ENCODE data around the gene CATSPERZ.

Gene CATSPERZ

DNA sequence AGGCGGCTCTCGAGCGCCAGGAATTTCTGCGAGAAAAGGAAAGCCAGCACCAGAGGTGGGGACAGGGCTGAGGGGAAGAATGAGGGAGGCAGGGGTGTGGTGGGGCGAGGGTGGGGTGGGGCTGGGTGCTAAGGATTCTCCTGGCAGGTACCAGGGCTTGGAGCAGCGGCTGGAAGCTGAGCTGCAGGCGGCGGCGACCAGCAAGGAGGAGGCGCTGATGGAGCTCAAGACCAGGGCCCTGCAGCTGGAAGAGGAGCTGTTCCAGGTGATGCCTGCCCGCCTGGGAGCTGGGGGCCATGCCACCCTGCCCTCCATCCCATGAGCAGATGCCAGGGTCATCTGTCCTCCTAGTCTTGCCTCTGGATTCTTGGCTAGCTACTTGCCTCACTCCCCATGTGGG is 49.2 kb downstream of the CATSPERZ start:
- Histone ChIP-seq H2AFZ (ENCODE audit: low read length) (no peak overlapping the region), H3K4ac (ENCODE audit: low read length) (no peak overlapping the region), H3K4me3 (ENCODE audit: low read length in 2 of 2) (no peak overlapping the region), H4K8ac (ENCODE audit: low read depth, low read length) (no peak overlapping the region), H4K91ac (ENCODE audit: low read depth, low read length, poor library complexity) (no peak overlapping the region), H2AK5ac (ENCODE audit: low read depth, low read length) (peak overlapping the region; percentile 88), H3K9ac (ENCODE audit: low read depth, low read length, poor library complexity) (no peak overlapping the region), H3K4me1 (ENCODE audit: control insufficient read depth in 2 of 2, insufficient read depth in 1 of 2, low read depth in 1 of 2, low read length in 2 of 2) (peaks cover 7 to 33% of the 10 kb centered on the region in 2 donors), H3K27me3 (ENCODE audit: control insufficient read depth in 3 of 3, insufficient read depth in 3 of 3, low read depth in 1 of 3, low read length in 3 of 3) (no peaks in the 10 kb centered on the region), H2BK12ac (ENCODE audit: low read length) (peak overlapping the region; percentile 22), H3K23ac (ENCODE audit: low read depth, low read length, poor library complexity) (no peak overlapping the region), H3K27ac (replicated peaks; ENCODE audit: low read length) (no peak overlapping the region), H3K36me3 (replicated peaks in 1 of 2; ENCODE audit: control insufficient read depth in 2 of 2, insufficient read depth in 2 of 2, low read length in 2 of 2) (no peaks in the 10 kb centered on the region), H3K14ac (ENCODE audit: low read length) (no peak overlapping the region), H3K79me1 (ENCODE audit: low read depth, low read length) (peaks cover 3% of the 10 kb centered on the region), H3K9me3 (replicated peaks in 1 of 2; ENCODE audit: control insufficient read depth in 2 of 2, insufficient read depth in 1 of 2, low read depth in 1 of 2, low read length in 2 of 2) (no peaks in the 10 kb centered on the region), H3K18ac (ENCODE audit: low read length) (peak overlapping the region; percentile 38), H2BK5ac (ENCODE audit: low read length) (no peak overlapping the region), H2BK120ac (ENCODE audit: low read depth, low read length) (no peak overlapping the region), H2BK15ac (ENCODE audit: low read length) (peak overlapping the region; percentile 81), H3K4me2 (ENCODE audit: insufficient read depth, low read length, poor library complexity, severe bottlenecking) (no peak overlapping the region)
- DNase-seq (ENCODE audit: low spot score): no peak
- WGBS, 2 donors (ENCODE audit: extremely low coverage in 2 of 2, insufficient read length in 2 of 2, insufficient replicate concordance in 1 of 2): no CpG with 5 or more reads among the region's 11 CpGs

DNA sequence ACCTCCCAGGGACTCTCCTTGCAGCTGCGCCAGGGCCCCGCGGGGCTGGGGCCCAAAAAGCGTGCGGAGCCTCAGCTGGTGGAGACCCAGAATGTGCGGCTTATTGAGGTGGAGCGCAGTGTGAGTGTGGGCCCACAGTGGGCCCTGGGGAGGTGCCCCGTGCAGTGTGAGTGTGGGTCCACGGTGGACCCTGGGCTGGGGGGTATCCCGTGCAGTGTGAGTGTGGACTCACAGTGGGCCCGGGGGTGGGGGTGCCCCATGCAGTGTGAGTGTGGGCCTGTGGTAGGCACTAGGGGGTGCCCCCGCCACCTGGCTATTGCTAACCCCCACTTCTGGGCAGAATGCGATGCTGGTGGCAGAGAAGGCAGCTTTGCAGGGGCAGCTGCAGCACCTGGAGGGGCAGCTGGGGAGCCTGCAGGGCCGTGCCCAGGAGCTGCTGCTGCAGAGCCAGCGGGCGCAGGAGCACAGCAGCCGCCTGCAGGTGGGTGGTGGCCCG is 51.0 kb downstream of the CATSPERZ start:
- Histone ChIP-seq H3K9me3 (replicated peaks in 1 of 2; ENCODE audit: control insufficient read depth in 2 of 2, insufficient read depth in 1 of 2, low read depth in 1 of 2, low read length in 2 of 2) (no peaks in the 10 kb centered on the region), H2BK120ac (ENCODE audit: low read depth, low read length) (no peak overlapping the region), H2AK5ac (ENCODE audit: low read depth, low read length) (peak overlapping the region; percentile 75), H3K14ac (ENCODE audit: low read length) (no peak overlapping the region), H3K79me1 (ENCODE audit: low read depth, low read length) (peaks cover 4% of the 10 kb centered on the region), H3K4me3 (ENCODE audit: low read length in 2 of 2) (no peak overlapping the region), H2BK15ac (ENCODE audit: low read length) (no peak overlapping the region), H3K23ac (ENCODE audit: low read depth, low read length, poor library complexity) (peak overlapping the region; percentile 31), H3K4ac (ENCODE audit: low read length) (peak overlapping the region; percentile 53), H3K27me3 (ENCODE audit: control insufficient read depth in 3 of 3, insufficient read depth in 3 of 3, low read depth in 1 of 3, low read length in 3 of 3) (no peaks in the 10 kb centered on the region), H2BK12ac (ENCODE audit: low read length) (no peak overlapping the region), H3K4me2 (ENCODE audit: insufficient read depth, low read length, poor library complexity, severe bottlenecking) (no peak overlapping the region), H3K18ac (ENCODE audit: low read length) (no peak overlapping the region), H2AFZ (ENCODE audit: low read length) (peak overlapping the region; percentile 83), H2BK5ac (ENCODE audit: low read length) (peak overlapping the region; percentile 82), H3K27ac (replicated peaks; ENCODE audit: low read length) (no peak overlapping the region), H3K4me1 (ENCODE audit: control insufficient read depth in 2 of 2, insufficient read depth in 1 of 2, low read depth in 1 of 2, low read length in 2 of 2) (peaks cover 15 to 42% of the 10 kb centered on the region in 2 donors), H4K91ac (ENCODE audit: low read depth, low read length, poor library complexity) (peak overlapping the region; percentile 24), H4K8ac (ENCODE audit: low read depth, low read length) (no peak overlapping the region), H3K36me3 (replicated peaks in 1 of 2; ENCODE audit: control insufficient read depth in 2 of 2, insufficient read depth in 2 of 2, low read length in 2 of 2) (no peaks in the 10 kb centered on the region), H3K9ac (ENCODE audit: low read depth, low read length, poor library complexity) (peak overlapping the region; percentile 21)
- DNase-seq (ENCODE audit: low spot score): no peak
- no CpG with 5 or more reads among the region's 18 CpGs for WGBS, 2 donors (ENCODE audit: extremely low coverage in 2 of 2, insufficient read length in 2 of 2, insufficient replicate concordance in 1 of 2)

DNA sequence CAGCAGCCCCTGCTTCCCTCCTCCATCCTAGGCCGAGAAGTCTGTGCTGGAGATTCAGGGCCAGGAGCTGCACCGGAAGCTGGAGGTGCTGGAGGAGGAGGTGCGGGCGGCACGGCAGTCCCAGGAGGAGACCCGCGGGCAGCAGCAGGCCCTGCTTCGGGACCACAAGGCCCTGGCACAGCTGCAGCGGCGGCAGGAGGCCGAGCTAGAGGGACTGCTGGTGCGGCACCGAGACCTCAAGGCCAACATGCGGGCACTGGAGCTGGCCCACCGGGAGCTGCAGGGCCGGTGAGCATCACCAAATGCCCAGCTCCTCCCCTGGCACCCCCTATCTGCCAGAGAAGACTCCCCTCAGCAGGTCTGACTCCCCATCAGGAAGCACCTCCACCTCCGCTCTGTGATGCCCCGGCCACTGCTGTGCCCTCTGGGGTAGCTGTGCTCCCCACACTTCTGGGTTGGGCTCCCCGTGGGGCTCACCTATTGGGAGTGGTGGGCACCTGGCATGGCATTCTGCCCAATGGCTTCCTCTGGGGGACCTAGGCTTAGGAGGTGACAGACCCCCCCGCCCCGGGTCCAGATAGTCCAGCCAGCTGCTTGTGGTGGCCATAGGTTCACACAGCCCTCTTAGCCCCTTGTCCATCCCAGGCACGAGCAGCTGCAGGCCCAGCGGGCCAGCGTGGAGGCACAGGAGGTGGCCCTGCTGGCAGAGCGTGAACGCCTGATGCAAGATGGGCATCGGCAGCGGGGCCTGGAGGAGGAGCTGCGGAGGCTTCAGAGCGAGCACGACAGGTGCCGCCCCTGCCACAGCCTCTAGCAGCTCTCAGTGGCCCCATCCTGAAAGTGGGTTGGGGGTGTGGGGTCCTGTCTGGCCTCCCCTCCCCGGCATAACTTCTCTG is 52.2 kb downstream of the CATSPERZ start:
- peak overlapping the region; percentile 83 for H2AFZ ChIP-seq (ENCODE audit: low read length)
- H3K9ac ChIP-seq (ENCODE audit: low read depth, low read length, poor library complexity): no peak overlapping the region
- peaks cover 4% of the 10 kb centered on the region for H3K79me1 ChIP-seq (ENCODE audit: low read depth, low read length)
- no peak for DNase-seq (ENCODE audit: low spot score)
- peak overlapping the region; percentile 94 for H2BK12ac ChIP-seq (ENCODE audit: low read length)
- H3K18ac ChIP-seq (ENCODE audit: low read length): peak overlapping the region; percentile 64
- H3K9me3 ChIP-seq (replicated peaks in 1 of 2; ENCODE audit: control insufficient read depth in 2 of 2, insufficient read depth in 1 of 2, low read depth in 1 of 2, low read length in 2 of 2): no peaks in the 10 kb centered on the region
- no peak overlapping the region for H3K4me3 ChIP-seq (ENCODE audit: low read length in 2 of 2)
- H3K4me2 ChIP-seq (ENCODE audit: insufficient read depth, low read length, poor library complexity, severe bottlenecking): no peak overlapping the region
- no peak overlapping the region for H3K27ac ChIP-seq (replicated peaks; ENCODE audit: low read length)
- H3K23ac ChIP-seq (ENCODE audit: low read depth, low read length, poor library complexity): peak overlapping the region; percentile 73
- H2BK5ac ChIP-seq (ENCODE audit: low read length): peak overlapping the region; percentile 39
- H4K91ac ChIP-seq (ENCODE audit: low read depth, low read length, poor library complexity): no peak overlapping the region
- peak overlapping the region; percentile 49 for H2BK15ac ChIP-seq (ENCODE audit: low read length)
- peak overlapping the region; percentile 89 for H2AK5ac ChIP-seq (ENCODE audit: low read depth, low read length)
- H2BK120ac ChIP-seq (ENCODE audit: low read depth, low read length): no peak overlapping the region
- peaks cover 19 to 42% of the 10 kb centered on the region in 2 donors for H3K4me1 ChIP-seq (ENCODE audit: control insufficient read depth in 2 of 2, insufficient read depth in 1 of 2, low read depth in 1 of 2, low read length in 2 of 2)
- H3K27me3 ChIP-seq (ENCODE audit: control insufficient read depth in 3 of 3, insufficient read depth in 3 of 3, low read depth in 1 of 3, low read length in 3 of 3): no peaks in the 10 kb centered on the region
- H3K14ac ChIP-seq (ENCODE audit: low read length): no peak overlapping the region
- no peak overlapping the region for H4K8ac ChIP-seq (ENCODE audit: low read depth, low read length)
- WGBS, 2 donors (ENCODE audit: extremely low coverage in 2 of 2, insufficient read length in 2 of 2, insufficient replicate concordance in 1 of 2): no CpG with 5 or more reads among the region's 33 CpGs
- peak overlapping the region; percentile 66 for H3K4ac ChIP-seq (ENCODE audit: low read length)
- H3K36me3 ChIP-seq (replicated peaks in 1 of 2; ENCODE audit: control insufficient read depth in 2 of 2, insufficient read depth in 2 of 2, low read length in 2 of 2): no peaks in the 10 kb centered on the region

- Histone ChIP-seq H3K4me3 (ENCODE audit: low read length in 2 of 2) (no peak overlapping the region), H2AFZ (ENCODE audit: low read length) (no peak overlapping the region), H3K4me2 (ENCODE audit: insufficient read depth, low read length, poor library complexity, severe bottlenecking) (no peak overlapping the region), H3K79me1 (ENCODE audit: low read depth, low read length) (peaks cover 4% of the 10 kb centered on the region), H3K9me3 (replicated peaks in 1 of 2; ENCODE audit: control insufficient read depth in 2 of 2, insufficient read depth in 1 of 2, low read depth in 1 of 2, low read length in 2 of 2) (no peaks in the 10 kb centered on the region), H3K27me3 (ENCODE audit: control insufficient read depth in 3 of 3, insufficient read depth in 3 of 3, low read depth in 1 of 3, low read length in 3 of 3) (no peaks in the 10 kb centered on the region), H2BK5ac (ENCODE audit: low read length) (peak overlapping the region; percentile 39), H2AK5ac (ENCODE audit: low read depth, low read length) (peak overlapping the region; percentile 99), H3K36me3 (replicated peaks in 1 of 2; ENCODE audit: control insufficient read depth in 2 of 2, insufficient read depth in 2 of 2, low read length in 2 of 2) (no peaks in the 10 kb centered on the region), H3K14ac (ENCODE audit: low read length) (no peak overlapping the region), H2BK120ac (ENCODE audit: low read depth, low read length) (peak overlapping the region; percentile 35), H2BK15ac (ENCODE audit: low read length) (peak overlapping the region; percentile 55), H3K27ac (replicated peaks; ENCODE audit: low read length) (no peak overlapping the region), H3K9ac (ENCODE audit: low read depth, low read length, poor library complexity) (no peak overlapping the region), H3K23ac (ENCODE audit: low read depth, low read length, poor library complexity) (no peak overlapping the region), H4K91ac (ENCODE audit: low read depth, low read length, poor library complexity) (peak overlapping the region; percentile 22), H3K4me1 (ENCODE audit: control insufficient read depth in 2 of 2, insufficient read depth in 1 of 2, low read depth in 1 of 2, low read length in 2 of 2) (peaks cover 22 to 48% of the 10 kb centered on the region in 2 donors), H4K8ac (ENCODE audit: low read depth, low read length) (no peak overlapping the region), H2BK12ac (ENCODE audit: low read length) (peak overlapping the region; percentile 94), H3K18ac (ENCODE audit: low read length) (peak overlapping the region; percentile 64), H3K4ac (ENCODE audit: low read length) (no peak overlapping the region)
- no peak for DNase-seq (ENCODE audit: low spot score)
- no CpG with 5 or more reads among the region's 34 CpGs for WGBS, 2 donors (ENCODE audit: extremely low coverage in 2 of 2, insufficient read length in 2 of 2, insufficient replicate concordance in 1 of 2)
These were observed 53.0 kb downstream of the CATSPERZ start for GRCh38 chr11:64352995-64353714.

All from neuronal stem cell (in vitro differentiated cells).